Measurements from ENCODE around the gene SPSB1.

DNA sequence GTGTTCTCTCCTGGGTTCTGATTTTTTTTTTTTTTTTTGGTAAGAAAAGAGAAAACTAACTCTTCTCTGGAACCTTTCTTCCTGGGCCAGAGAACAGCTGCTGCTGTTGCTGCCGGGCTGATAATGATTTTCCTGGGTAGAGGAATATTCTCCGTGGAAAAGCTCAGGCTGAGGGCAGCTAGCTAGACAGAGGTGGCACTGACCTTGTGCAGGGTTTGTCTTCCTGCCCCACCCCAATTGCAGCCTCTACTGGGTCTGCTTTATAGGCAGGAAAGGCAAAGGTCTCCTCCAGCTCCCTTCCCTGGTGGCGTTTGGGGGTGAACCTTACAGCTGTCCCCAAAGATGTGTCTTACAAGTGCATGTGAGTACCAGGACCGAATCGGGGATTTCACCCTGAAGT is 79.3 kb downstream of the SPSB1 start:
- TF ChIP-seq POLR2A (IDR thresholded peaks at IDR 0.05; ENCODE audit: low read depth, low read length): no peak
- no peak for TF ChIP-seq POLR2AphosphoS5 (IDR thresholded peaks at IDR 0.05; ENCODE audit: low read depth, low read length)
- TF ChIP-seq SPI1 (IDR thresholded peaks at IDR 0.05; ENCODE audit: low read depth, low read length): no peak
- no peak for TF ChIP-seq TAF1 (IDR thresholded peaks at IDR 0.05; ENCODE audit: low read depth, low read length)

All from GM12891 (cell line).